Colonic mucosa (tissue), 4 donors: ENCODE results near the gene ELOVL4. TPM values are rescaled to one million over a fixed set of nuclear protein-coding genes. Genes with fewer than 3 reads are reported as not detected.

Source experiments
- DNase-seq: peaks from one replicate; pipeline ENCODE4 v3.0.0-alpha.2; 2020
- H3K27ac ChIP-seq: fragments of 200-600 bp; one replicate; pipeline ENCODE4 v1.8.0; 2021
- H3K27me3 ChIP-seq: fragments of 200-600 bp; one replicate; pipeline ENCODE4 v1.8.0; 2021
- H3K36me3 ChIP-seq: fragments of 200-600 bp; one replicate; pipeline ENCODE4 v1.8.0; 2021
- H3K4me1 ChIP-seq: fragments of 200-600 bp; one replicate; pipeline ENCODE4 v1.8.0; 2021; ENCODE audit warnings: mild to moderate bottlenecking
- H3K4me3 ChIP-seq: fragments of 200-600 bp; one replicate; pipeline ENCODE4 v1.8.0; 2021
- H3K9ac ChIP-seq, 2 donors: one replicate each; pipeline ENCODE4 v1.7.0; 2013; ENCODE audit warnings: control low read depth in 2 of 2, low read depth in 2 of 2, low read length in 2 of 2
- H3K9me3 ChIP-seq: fragments of 200-600 bp; one replicate; pipeline ENCODE4 v1.8.0; 2021
- CTCF ChIP-seq: fragments of 200-600 bp; IDR thresholded peaks from one replicate; pipeline ENCODE4 v1.8.0; 2022; ENCODE audit warnings: antibody characterized with exemption, mild to moderate bottlenecking
- intact Hi-C: fragments of 100-400 bp; cut with DNase I; formaldehyde crosslinking; loops from one replicate; pipeline ENCODE4 v1.14.1; 2022
- total RNA-seq, 2 donors: library from RNA; stranded (reverse); fragmentation: NEBNext Ultra II Directional in 1 of 2; extraction: Animal tissue kit (Norgen Biotek cat#: 25700) in 1 of 2; gene quantifications; one replicate each; pipeline ENCODE4 v1.2.1, GENCODE V29; 2021
- donor health status: healthy.
- donor health status: DM: no; HTN: no; CAD: no.
- donor health status: DM: no; HTN: no; CAD: no.

The ELOVL4 gene
- total RNA-seq, 2 donors from 2014 or later: 0.30 to 0.66 TPM

- no peak for TF ChIP-seq CTCF
- Histone ChIP-seq H3K36me3 (no peaks in the 10 kb centered on the region), H3K9me3 (no peaks in the 10 kb centered on the region), H3K4me3 (no peak overlapping the region), H3K4me1 (no peaks in the 10 kb centered on the region), H3K27ac (no peak overlapping the region), H3K27me3 (no peaks in the 10 kb centered on the region), H3K9ac (no peak overlapping the region)
- DNase-seq: no peak
- intact Hi-C loops: loop anchor here (5.0 kb wide), 1 partner anchor 137 kb away; no protein-coding TSS in a partner anchor
Measured at GRCh38 chr6:79954849-79955248, 7.5 kb upstream of the ELOVL4 start.

DNA sequence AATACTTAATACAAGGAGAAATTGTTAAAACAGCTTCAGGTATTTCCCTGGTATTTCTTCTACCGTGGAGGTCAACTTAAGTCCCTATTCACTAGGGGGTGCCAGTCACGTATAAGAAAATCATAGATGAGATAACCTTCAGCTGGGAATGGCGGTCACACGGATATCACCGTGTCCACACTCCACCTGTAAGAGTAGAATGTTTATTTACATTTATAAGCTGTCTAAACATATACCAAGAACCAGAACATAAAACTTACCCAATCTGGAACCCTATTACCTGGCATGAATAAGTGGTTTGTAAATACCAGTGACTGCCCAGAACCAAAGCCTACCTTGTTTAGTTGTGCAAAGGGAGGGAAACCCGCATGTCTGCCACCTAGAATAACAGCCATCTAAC lies 1.9 kb upstream of the ELOVL4 start:
- peak; percentile 64 for DNase-seq
- no peak overlapping the region for H3K4me3 ChIP-seq
- H3K27ac ChIP-seq: no peak overlapping the region
- intact Hi-C loops: no loop called here
- no peaks in the 10 kb centered on the region for H3K4me1 ChIP-seq
- no peaks in the 10 kb centered on the region for H3K36me3 ChIP-seq
- no peak overlapping the region for H3K9ac ChIP-seq
- peaks cover 25% of the 10 kb centered on the region for H3K27me3 ChIP-seq
- H3K9me3 ChIP-seq: no peaks in the 10 kb centered on the region
- TF ChIP-seq CTCF: peak; percentile 30

GRCh38 chr6:79946272-79947190 lies 822 bp downstream of the ELOVL4 start:
- Histone ChIP-seq H3K9ac (peak overlapping the region in 1 of 2 donors; percentile 65), H3K4me1 (no peaks in the 10 kb centered on the region), H3K4me3 (peak overlapping the region; percentile 38), H3K9me3 (no peaks in the 10 kb centered on the region), H3K27ac (no peak overlapping the region), H3K36me3 (no peaks in the 10 kb centered on the region), H3K27me3 (peaks cover 25% of the 10 kb centered on the region)
- peak; percentile 26 for DNase-seq
- no peak for TF ChIP-seq CTCF
- intact Hi-C loops: no loop called here

DNA sequence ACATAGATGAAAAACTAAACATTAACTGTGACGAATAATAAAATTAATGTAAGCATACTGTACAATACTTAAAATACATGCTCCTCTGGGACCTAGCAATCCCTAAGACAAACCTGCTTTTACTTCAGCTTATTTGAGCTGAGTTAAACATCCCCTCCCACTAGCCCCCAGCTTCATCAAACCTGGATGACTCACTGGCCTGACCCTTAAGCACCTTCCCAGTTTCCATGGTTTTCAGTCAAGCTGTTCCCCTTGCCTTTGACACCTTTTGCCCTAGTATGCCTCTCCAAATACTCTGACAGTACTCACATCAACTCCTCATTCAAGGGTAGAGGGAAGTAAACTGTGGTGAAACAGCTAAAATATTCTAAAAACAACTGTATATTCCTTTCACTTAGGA lies 4.2 kb downstream of the ELOVL4 start:
- Histone ChIP-seq H3K9ac (no peak overlapping the region), H3K27me3 (peaks cover 21% of the 10 kb centered on the region), H3K9me3 (no peaks in the 10 kb centered on the region), H3K4me1 (no peaks in the 10 kb centered on the region), H3K27ac (no peak overlapping the region), H3K36me3 (no peaks in the 10 kb centered on the region), H3K4me3 (no peak overlapping the region)
- DNase-seq: no peak
- TF ChIP-seq CTCF: no peak
- intact Hi-C loops: no loop called here

GRCh38 chr6:79941489-79942151 lies 5.7 kb downstream of the ELOVL4 start:
- no peak for TF ChIP-seq CTCF
- H3K4me3 ChIP-seq: no peak overlapping the region
- DNase-seq: no peak
- no peaks in the 10 kb centered on the region for H3K4me1 ChIP-seq
- no peak overlapping the region for H3K27ac ChIP-seq
- peaks cover 6% of the 10 kb centered on the region for H3K27me3 ChIP-seq
- no peaks in the 10 kb centered on the region for H3K36me3 ChIP-seq
- intact Hi-C loops: no loop called here
- H3K9me3 ChIP-seq: no peaks in the 10 kb centered on the region
- no peak overlapping the region for H3K9ac ChIP-seq
